ENCODE data around the gene CSF2.
"Not testable (repeated sequence)": the region's sequence is repeated elsewhere in the genome, so short reads cannot be mapped to it uniquely, and the experiment has no call there.

Gene CSF2

DNA sequence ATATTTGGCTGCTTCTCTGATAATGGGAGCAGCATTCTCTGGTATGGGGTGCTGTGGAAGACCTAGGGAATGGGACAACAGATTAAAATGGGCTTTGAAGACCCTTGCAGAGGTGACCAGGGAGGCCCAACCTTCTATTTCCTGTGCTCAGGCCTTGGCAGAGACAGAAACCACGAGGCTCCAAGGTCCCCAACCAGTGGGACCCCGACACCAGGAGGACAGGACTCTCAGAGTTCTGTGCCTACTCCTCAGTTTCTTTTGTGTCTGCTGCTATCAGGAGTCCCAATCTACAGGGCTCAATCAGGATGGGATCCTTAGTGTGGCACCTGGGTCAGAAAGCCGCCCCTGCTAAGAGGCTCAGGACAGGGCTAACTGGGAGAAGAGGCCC is 29.3 kb downstream of the CSF2 start:
- H3K4me3 ChIP-seq (ENCODE audit: low read depth, low read length) = no peak overlapping the region

DNA sequence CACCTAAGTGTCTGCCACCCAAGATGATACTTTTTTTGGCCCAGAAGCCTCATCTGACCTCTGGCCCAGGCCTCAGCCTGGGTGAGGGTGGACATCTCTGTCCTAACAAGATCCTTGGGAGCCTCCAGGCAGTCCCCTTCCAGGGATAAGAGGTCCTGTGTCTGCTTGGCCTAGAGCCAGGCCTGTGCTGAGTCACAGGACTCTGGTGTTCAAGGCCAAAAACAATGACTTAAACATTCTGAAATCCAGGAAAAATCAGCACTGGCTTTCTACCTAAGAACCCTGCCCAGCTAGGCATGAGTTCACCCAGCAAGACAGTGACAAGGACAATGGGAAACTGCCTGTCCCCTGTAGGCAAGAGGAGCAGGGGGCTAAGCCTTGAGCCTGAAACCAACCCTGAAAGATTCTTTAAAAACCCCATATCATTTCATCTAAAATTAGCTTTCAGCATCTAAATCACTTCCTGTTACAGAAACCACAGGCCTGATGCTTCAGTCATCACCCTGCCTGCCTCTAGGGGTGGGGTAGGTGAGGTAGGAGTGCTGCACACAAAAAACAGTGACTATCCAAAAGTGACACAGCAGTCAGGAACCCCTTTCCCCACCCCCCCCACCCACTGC is 29.9 kb downstream of the CSF2 start:
- peak; percentile 6 for TF ChIP-seq CTCF (IDR thresholded peaks at IDR 0.05; ENCODE audit: insufficient read depth, low read length, missing control alignments)
- DNase-seq (ENCODE audit: low read depth, low spot score) = peak; percentile 73
- POLR2A ChIA-PET = interaction anchor here (1.0 kb wide), 1 partner anchor 9 kb away, joined by 6 read pairs; no protein-coding TSS in a partner anchor
- H3K4me3 ChIP-seq (ENCODE audit: low read depth, low read length) = no peak overlapping the region
- CTCF ChIA-PET = interaction anchor here (1.0 kb wide), 1 partner anchor 34 kb away, joined by 3 read pairs; no protein-coding TSS in a partner anchor

More for the DNA sequence above, 29.3 kb downstream of the CSF2 start:
- no peak for DNase-seq (ENCODE audit: low read depth, low spot score)
- POLR2A ChIA-PET = interaction anchor here (1.0 kb wide), 1 partner anchor 8 kb away, joined by 6 read pairs; no protein-coding TSS in a partner anchor
- CTCF ChIA-PET = interaction anchor here (0.7 to 2.4 kb wide), 5 partner anchors 10 to 77 kb away, joined by 3 to 6 read pairs (median 3); no protein-coding TSS in a partner anchor
- TF ChIP-seq CTCF (IDR thresholded peaks at IDR 0.05; ENCODE audit: insufficient read depth, low read length, missing control alignments) = no peak

DNA sequence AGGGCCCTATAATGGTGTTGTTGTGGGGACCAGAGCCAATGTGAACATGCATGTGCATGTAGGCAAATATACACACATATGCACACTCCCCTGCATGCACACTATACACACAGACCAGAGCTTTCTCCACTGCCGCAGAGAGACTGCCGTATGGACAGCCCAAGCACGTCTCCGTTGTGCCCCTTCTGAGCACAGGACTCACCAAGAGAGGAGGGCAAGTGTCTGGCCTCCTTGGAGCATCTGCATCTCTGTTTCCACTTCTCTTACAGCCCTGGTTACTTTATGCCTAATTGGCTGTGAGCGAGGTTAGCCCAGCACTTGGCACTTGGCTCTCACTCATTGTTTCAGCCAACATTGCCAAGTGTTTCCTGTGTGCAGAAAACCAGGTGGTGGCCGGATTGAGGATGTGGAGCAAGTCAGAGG is 30.4 kb downstream of the CSF2 start:
- no peak overlapping the region for H3K4me3 ChIP-seq (ENCODE audit: low read depth, low read length)
- CTCF ChIA-PET = interaction anchor here (0.8 to 1.7 kb wide), 3 partner anchors 35 to 117 kb away, joined by 3 to 4 read pairs (median 3); no protein-coding TSS in a partner anchor
- POLR2A ChIA-PET = interaction anchor here (0.7 to 1.0 kb wide), 2 partner anchors 9 to 18 kb away, joined by 3 to 6 read pairs; no protein-coding TSS in a partner anchor
- TF ChIP-seq CTCF (IDR thresholded peaks at IDR 0.05; ENCODE audit: insufficient read depth, low read length, missing control alignments) = no peak
- no peak for DNase-seq (ENCODE audit: low read depth, low spot score)

- H3K4me3 ChIP-seq (ENCODE audit: low read depth, low read length) = no peak overlapping the region
- no peak for DNase-seq (ENCODE audit: low read depth, low spot score)
- POLR2A ChIA-PET = interaction anchor here (0.7 kb wide), 2 partner anchors 10 to 18 kb away, joined by 3 to 5 read pairs; no protein-coding TSS in a partner anchor
- no peak for TF ChIP-seq CTCF (IDR thresholded peaks at IDR 0.05; ENCODE audit: insufficient read depth, low read length, missing control alignments)
- CTCF ChIA-PET = interaction anchor here (0.8 to 1.7 kb wide), 2 partner anchors 40 to 117 kb away, joined by 3 to 4 read pairs; no protein-coding TSS in a partner anchor
Measured at GRCh38 chr5:132104556-132104955, 31.0 kb downstream of the CSF2 start.

- no peak for TF ChIP-seq CTCF (IDR thresholded peaks at IDR 0.05; ENCODE audit: insufficient read depth, low read length, missing control alignments)
- POLR2A ChIA-PET = no interaction called here
- DNase-seq (ENCODE audit: low read depth, low spot score) = no peak
- H3K4me3 ChIP-seq (ENCODE audit: low read depth, low read length) = no peak overlapping the region
- CTCF ChIA-PET = interaction anchor here (1.7 kb wide), 1 partner anchor 41 kb away, joined by 4 read pairs; no protein-coding TSS in a partner anchor
Measured at GRCh38 chr5:132105688-132106087, 32.1 kb downstream of the CSF2 start.

DNA sequence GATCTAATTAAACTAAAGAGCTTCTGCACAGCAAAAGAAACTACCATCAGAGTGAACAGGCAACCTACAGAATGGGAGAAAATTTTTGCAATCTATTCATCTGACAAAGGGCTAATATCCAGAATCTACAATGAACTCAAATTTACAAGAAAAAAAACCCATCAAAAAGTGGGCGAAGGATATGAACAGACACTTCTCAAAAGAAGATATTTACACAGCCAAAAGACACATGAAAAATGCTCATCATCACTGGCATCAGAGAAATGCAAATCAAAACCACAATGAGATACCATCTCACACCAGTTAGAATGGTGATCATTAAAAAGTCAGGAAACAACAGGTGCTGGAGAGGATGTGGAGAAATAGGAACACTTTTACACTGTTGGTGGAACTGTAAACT is 34.9 kb downstream of the CSF2 start:
- DNase-seq (ENCODE audit: low read depth, low spot score); POLR2A ChIA-PET; CTCF ChIA-PET; H3K4me3 ChIP-seq (ENCODE audit: low read depth, low read length): not testable (repeated sequence)

DNA sequence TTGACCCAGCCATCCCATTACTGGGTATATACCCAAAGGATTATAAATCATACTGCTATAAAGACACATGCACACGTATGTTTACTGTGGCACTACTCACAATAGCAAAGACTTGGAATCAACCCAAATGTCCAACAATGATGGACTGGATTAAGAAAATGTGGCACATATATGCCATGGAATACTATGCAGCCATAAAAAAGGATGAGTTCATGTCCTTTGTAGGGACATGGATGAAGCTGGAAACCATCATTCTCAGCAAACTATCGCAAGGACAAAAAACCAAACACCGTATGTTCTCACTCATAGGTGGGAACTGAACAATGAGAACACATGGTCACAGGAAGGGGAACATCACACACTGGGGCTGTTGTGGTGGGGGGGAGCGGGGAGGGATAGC is 35.4 kb downstream of the CSF2 start:
- DNase-seq (ENCODE audit: low read depth, low spot score); H3K4me3 ChIP-seq (ENCODE audit: low read depth, low read length); POLR2A ChIA-PET: not testable (repeated sequence)
- CTCF ChIA-PET = interaction anchor here (1.0 kb wide), 1 partner anchor 46 kb away, joined by 3 read pairs; no protein-coding TSS in a partner anchor

Data from AG04449 (cell line).